Breast epithelium (tissue), 3 donors: Measurements from ENCODE around the gene NR2F1-AS1.

Experiments used
- POLR2A ChIP-seq: fragments of 450-650 bp; IDR thresholded peaks from one replicate; pipeline ENCODE4 v1.6.1; 2016; ENCODE audit warnings: antibody characterized with exemption, mild to moderate bottlenecking, moderate library complexity
- TF ChIP-seq, protein P1 (sequence below), 3 donors: fragments of 450-650 bp; IDR thresholded peaks; one replicate each; pipeline ENCODE4 v1.5.1; 2016 to 2017; ENCODE audit warnings: antibody characterized with exemption in 3 of 3, mild to moderate bottlenecking in 3 of 3, moderate library complexity in 3 of 3

DNA sequence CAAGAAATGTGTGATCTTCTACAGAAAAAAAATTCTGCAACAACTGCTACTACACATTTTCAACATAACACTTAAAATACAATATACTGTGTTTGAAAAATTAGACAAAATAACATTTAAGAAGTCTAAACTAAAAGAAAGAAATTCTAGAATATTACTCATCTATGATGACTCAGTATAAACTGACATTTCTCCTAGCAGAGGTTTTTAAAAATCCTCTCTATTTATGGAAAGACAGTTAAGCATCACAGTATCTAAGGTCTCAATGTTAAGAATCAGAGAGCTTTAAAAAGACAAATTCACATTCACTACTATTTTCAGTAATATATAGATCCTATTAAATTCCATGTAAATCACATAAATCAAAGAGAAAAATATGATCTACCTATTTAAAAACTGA lies 61.3 kb downstream of the NR2F1-AS1 start:
- no peak for TF ChIP-seq POLR2A
- TF ChIP-seq, protein P1, sequence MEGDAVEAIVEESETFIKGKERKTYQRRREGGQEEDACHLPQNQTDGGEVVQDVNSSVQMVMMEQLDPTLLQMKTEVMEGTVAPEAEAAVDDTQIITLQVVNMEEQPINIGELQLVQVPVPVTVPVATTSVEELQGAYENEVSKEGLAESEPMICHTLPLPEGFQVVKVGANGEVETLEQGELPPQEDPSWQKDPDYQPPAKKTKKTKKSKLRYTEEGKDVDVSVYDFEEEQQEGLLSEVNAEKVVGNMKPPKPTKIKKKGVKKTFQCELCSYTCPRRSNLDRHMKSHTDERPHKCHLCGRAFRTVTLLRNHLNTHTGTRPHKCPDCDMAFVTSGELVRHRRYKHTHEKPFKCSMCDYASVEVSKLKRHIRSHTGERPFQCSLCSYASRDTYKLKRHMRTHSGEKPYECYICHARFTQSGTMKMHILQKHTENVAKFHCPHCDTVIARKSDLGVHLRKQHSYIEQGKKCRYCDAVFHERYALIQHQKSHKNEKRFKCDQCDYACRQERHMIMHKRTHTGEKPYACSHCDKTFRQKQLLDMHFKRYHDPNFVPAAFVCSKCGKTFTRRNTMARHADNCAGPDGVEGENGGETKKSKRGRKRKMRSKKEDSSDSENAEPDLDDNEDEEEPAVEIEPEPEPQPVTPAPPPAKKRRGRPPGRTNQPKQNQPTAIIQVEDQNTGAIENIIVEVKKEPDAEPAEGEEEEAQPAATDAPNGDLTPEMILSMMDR (IDR thresholded peaks at IDR 0.05), result no peak
